A549 (cell line): Measurements from ENCODE around the gene CTNND2.

Source experiments
- BHLHE40 ChIP-seq: IDR thresholded peaks from 2 replicates; pipeline ENCODE4 v1.6.1; 2012; ENCODE audit warnings: low read depth, low read length, inconsistent platforms
- CTCF ChIP-seq: fragments of >200 bp; sonication (Bioruptor Twin); formaldehyde crosslinking; IDR thresholded peaks from 3 replicates; pipeline ENCODE4 v1.5.1; 2016
- HDAC2 ChIP-seq: fragments of 200-600 bp; sonication (generic); IDR thresholded peaks from 2 replicates; pipeline ENCODE4 v1.6.1; 2016
- HMGXB4 ChIP-seq: fragments of 250-450 bp; sonication (Bioruptor Pico); IDR thresholded peaks from 2 replicates; pipeline ENCODE4 v1.5.0; 2021; ENCODE audit warnings: mild to moderate bottlenecking, moderate library complexity, borderline replicate concordance
- MAFK ChIP-seq: fragments of 450-650 bp; IDR thresholded peaks from 2 replicates; pipeline ENCODE4 v1.6.1; 2014; ENCODE audit not compliant: partially characterized antibody
- NFE2L2 ChIP-seq: fragments of 150-350 bp; conservative IDR thresholded peaks from 2 replicates; pipeline ENCODE4 v1.6.1; 2014; ENCODE audit warnings: low read length
- POLR2A ChIP-seq: IDR thresholded peaks from 2 replicates; pipeline ENCODE4 v1.6.1; 2012; ENCODE audit warnings: mild to moderate bottlenecking, low read length
- RFX5 ChIP-seq: fragments of 450-650 bp; IDR thresholded peaks from 2 replicates; pipeline ENCODE4 v1.7.1; 2014; ENCODE audit warnings: antibody characterized with exemption, mild to moderate bottlenecking, moderate library complexity
- SREBF2 ChIP-seq: fragments of 450-650 bp; IDR thresholded peaks from 2 replicates; pipeline ENCODE4 v1.6.1; 2014; ENCODE audit warnings: mild to moderate bottlenecking, moderate library complexity
- ZSCAN20 ChIP-seq: fragments of 250-450 bp; sonication (Bioruptor Pico); IDR thresholded peaks from 2 replicates; pipeline ENCODE4 v1.8.0; 2022; ENCODE audit warnings: mild to moderate bottlenecking, moderate library complexity
- TF ChIP-seq, protein P1 (sequence below): fragments of 200-600 bp; sonication (generic); IDR thresholded peaks from 2 replicates; pipeline ENCODE4 v1.6.1; 2016; ENCODE audit warnings: antibody characterized with exemption, mild to moderate bottlenecking, moderate library complexity

GRCh38 chr5:11069041-11069440 is 835.2 kb downstream of the CTNND2 start:
- TF ChIP-seq POLR2A (no peak), HMGXB4 (no peak), CTCF (no peak), MAFK (no peak), SREBF2 (no peak), RFX5 (no peak), HDAC2 (no peak), ZSCAN20 (CRISPR knock-in tag) (no peak), NFE2L2 (no peak), BHLHE40 (no peak)
- TF ChIP-seq, protein P1, sequence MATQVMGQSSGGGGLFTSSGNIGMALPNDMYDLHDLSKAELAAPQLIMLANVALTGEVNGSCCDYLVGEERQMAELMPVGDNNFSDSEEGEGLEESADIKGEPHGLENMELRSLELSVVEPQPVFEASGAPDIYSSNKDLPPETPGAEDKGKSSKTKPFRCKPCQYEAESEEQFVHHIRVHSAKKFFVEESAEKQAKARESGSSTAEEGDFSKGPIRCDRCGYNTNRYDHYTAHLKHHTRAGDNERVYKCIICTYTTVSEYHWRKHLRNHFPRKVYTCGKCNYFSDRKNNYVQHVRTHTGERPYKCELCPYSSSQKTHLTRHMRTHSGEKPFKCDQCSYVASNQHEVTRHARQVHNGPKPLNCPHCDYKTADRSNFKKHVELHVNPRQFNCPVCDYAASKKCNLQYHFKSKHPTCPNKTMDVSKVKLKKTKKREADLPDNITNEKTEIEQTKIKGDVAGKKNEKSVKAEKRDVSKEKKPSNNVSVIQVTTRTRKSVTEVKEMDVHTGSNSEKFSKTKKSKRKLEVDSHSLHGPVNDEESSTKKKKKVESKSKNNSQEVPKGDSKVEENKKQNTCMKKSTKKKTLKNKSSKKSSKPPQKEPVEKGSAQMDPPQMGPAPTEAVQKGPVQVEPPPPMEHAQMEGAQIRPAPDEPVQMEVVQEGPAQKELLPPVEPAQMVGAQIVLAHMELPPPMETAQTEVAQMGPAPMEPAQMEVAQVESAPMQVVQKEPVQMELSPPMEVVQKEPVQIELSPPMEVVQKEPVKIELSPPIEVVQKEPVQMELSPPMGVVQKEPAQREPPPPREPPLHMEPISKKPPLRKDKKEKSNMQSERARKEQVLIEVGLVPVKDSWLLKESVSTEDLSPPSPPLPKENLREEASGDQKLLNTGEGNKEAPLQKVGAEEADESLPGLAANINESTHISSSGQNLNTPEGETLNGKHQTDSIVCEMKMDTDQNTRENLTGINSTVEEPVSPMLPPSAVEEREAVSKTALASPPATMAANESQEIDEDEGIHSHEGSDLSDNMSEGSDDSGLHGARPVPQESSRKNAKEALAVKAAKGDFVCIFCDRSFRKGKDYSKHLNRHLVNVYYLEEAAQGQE, result no peak
